GM18505 (cell line): Measurements from ENCODE around the gene ABCC12.
A peak's percentile ranks its signal among the peaks of the same experiment; 100 is the strongest.

Source experiments
- ATAC-seq: cut with Tn5 transposase; IDR thresholded peaks from one replicate; pipeline ENCODE4 v1.9.1; 2021; ENCODE audit not compliant: unreplicated experiment
- POLR2A ChIP-seq: IDR thresholded peaks from 4 replicates; pipeline ENCODE4 v1.6.1; 2011; ENCODE audit warnings: borderline replicate concordance; ENCODE audit not compliant: insufficient read depth, insufficient read length; ENCODE audit errors: extremely low read depth

Gene ABCC12

DNA sequence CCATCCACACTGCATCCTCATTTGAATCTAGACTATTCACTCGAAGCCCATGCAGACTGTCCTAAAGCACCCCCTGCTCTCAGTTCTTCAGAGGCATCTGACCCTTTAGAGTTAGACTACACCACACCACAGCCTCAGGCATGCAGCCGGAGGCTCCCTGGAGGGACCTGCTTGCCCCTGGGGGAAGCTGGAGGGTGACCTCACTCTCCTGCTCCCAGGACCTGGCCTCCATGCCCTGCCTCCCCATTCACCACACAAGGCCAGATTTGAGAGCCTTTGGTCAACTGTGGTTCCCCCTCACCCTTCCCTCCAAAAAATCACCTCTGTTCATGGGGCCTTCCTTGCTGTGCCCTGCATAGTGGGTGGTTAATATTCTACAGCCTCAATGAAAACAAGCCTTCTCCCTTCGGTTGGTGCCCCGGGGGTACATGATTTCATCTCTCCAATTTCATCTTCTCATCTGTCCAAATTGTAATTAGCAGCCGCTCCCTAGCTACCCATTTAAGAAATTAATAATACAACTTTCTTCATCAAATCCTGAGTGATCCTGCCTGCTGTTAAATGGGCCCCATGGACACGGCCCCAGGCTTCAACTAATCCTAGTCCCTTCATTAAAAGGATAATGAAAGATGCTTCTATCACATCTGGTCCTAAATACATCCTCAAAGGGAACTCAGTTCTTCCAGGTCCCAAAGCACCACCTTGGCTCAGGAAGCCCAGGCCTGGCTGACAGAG lies 24.4 kb downstream of the ABCC12 start:
- TF ChIP-seq POLR2A = no peak
- no peak for ATAC-seq

DNA sequence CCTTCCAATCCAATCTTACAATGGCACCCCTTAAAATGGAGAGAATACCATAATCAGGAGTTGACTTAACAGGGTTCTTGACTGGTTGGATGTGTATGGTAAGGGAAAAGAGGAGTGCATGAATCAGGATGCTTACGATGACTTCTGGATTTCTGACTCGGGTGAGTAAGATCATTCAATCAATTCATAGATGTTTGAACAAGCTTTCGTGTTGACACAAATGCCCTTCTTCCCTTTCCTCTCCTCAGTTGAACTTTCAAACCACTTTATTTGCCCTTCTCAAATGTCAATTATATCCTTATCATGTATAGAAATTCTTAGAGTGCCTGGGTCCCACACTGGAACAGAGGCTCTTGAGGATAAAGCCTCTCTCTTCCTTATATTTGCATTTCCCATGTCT lies 25.9 kb downstream of the ABCC12 start:
- ATAC-seq = no peak
- TF ChIP-seq POLR2A = no peak

DNA sequence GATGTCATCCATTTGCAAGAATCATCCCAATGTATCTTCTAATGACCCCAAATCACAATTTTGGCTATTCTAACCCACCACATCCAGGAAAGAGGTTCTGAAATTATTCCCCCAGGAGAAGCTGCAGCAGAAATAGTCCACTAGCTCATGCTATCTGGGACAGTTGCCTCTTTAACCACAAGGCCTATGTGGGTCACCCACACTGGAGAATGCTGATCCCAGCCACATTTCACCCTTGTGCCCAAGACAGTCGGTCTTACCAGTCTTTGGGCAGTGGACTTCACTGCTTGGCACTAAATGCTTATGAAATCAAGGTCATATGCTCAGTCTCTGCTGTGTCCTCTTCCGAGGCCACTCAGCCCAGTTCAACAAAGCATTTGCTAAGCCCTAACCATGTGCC lies 27.0 kb downstream of the ABCC12 start:
- TF ChIP-seq POLR2A = no peak
- ATAC-seq = no peak

DNA sequence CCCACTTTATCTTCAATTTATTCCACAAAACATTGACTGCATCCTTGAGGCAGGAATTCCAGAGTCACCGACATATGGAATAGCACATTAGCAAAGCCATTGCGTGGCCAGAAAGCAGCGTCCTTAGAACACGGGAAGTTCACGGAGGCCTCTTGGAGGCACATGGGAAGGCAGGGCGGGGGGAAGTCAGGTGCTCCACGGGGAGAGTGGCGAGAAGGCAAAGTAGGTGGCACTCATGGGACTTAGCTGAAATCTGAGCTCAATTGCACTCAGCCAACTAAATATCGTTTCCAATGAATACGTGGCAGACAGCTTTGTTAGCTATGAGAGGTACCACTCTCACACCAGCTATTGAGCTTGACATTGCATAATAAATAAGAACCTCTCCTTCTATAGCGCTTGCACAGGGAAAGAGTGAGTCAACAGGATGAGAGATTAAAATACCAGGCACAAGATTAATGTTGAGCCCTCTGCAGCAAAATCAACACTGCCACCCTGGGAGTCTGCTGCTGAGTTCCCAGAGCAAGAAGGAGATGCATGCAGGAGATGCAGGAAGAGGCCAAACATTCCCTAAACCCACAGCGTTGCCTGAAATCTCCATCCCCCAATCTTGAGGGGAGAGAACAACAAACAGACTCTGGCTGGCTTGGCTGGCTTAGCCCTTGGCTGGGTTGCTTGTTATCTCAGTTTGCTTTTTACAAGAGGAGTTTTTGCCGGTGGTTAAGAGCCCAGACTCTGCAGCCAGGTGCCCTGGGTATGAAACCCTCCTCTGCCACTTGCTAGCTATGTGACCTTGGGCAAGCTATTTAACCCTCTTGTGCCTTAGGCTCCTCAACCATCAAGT lies 28.8 kb downstream of the ABCC12 start:
- ATAC-seq = no peak
- TF ChIP-seq POLR2A = no peak

DNA sequence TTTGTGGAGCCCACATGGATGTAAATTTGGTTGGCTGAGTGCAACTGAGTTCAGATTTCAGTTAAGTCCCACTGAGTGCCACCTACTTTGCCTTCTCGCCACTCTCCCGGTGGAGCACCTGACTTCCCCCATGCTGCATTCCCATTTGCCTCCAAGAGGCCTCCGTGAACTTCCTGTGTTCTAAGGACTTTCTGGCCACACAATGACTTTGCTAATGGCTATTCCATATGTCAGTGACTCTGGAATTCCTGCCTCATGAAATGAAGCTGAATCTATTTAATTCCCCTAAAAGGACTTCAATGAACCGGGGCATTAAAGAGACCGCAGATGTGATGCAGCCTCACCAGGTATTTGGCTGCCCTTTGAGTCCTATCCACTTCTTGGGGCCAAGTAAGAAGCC lies 29.9 kb downstream of the ABCC12 start:
- no peak for TF ChIP-seq POLR2A
- no peak for ATAC-seq

DNA sequence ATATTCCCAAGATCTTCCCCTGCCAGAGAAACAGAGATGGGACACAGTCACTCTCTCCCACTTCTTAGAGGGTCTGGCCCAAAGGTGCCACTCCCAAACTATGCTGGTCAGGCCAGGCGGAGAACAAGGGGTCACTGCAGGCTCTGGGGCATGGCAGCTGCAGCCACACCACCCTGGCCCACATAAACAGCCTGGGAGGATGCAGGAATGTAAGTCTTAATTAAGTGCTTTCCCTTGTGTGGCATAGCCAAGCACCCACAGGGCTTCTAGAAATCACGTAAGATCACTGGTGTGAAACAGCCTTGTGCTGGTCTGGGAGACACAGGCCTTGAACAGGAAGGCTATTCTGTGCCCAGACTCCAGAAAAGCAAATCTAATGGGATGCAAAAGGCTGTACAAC lies 31.5 kb downstream of the ABCC12 start:
- no peak for TF ChIP-seq POLR2A
- ATAC-seq = no peak

DNA sequence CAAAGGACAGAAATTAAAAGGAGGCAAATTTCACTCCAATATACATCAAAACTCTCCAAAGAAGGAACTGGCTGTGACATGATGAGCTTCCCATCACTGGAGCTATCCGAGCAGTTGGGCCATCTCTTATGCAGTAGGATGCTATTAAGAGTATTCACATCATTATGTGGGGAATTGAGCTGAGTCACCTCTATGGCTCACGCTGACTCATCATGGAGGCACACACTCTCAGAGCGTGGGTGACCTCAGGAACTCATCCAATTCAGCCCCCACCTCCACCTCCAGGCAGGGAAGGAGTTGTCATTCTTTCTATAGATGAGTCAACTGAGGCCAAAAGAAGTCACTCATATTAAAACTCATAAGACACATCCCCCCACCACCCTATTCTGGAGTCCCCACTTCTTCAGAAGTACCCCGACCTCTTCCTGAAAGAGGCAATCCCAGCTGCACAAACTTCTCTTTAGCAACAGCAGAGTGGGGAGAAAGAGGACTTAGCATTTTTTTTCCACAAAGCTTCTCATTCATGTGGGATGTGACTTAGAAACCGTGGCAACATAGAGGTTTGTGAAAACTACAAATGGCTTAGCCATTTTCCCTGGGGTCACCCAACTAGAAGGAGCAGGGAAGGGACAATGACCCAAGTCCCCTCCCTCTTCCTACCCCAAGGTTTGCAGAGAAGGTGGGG lies 32.5 kb downstream of the ABCC12 start:
- ATAC-seq = peak; percentile 75
- no peak for TF ChIP-seq POLR2A

DNA sequence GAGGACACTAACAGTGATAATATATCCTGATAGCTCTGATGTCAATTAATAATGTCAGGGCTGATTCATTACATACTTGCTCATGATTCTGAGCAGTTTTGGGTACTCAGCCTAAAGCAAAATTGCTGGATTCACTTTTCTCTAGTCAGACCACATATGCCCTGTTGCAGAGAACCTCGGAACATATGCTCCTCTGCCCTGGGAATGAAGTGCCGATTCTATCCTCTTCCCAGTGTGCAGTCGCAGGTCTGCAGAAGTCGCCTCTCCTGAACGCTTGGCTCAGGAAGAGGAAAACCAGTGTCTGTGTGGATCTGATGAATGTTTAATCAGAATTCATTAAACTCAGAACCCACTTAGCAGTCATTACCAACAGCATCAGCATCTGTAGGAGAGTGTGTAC lies 34.5 kb downstream of the ABCC12 start:
- no peak for TF ChIP-seq POLR2A
- no peak for ATAC-seq

DNA sequence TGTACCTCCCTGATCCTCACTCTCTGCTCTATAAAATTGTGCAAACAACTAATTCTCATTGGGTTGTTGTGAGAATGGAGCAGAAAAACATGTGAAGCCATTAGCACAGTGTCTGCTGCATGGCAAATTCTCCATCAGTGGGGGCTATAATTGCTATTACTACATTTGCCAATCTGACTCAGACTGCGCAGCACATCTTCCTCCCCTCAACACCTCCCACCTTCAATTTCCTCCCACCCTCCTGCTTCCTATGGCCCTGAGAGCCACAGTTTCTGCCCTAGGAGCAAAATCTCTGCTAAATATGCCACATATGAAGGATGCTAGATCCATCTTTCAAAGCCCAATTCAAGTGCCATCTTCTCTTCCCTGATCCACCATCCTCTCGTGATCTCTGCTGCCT lies 37.0 kb downstream of the ABCC12 start:
- ATAC-seq = no peak
- TF ChIP-seq POLR2A = no peak

DNA sequence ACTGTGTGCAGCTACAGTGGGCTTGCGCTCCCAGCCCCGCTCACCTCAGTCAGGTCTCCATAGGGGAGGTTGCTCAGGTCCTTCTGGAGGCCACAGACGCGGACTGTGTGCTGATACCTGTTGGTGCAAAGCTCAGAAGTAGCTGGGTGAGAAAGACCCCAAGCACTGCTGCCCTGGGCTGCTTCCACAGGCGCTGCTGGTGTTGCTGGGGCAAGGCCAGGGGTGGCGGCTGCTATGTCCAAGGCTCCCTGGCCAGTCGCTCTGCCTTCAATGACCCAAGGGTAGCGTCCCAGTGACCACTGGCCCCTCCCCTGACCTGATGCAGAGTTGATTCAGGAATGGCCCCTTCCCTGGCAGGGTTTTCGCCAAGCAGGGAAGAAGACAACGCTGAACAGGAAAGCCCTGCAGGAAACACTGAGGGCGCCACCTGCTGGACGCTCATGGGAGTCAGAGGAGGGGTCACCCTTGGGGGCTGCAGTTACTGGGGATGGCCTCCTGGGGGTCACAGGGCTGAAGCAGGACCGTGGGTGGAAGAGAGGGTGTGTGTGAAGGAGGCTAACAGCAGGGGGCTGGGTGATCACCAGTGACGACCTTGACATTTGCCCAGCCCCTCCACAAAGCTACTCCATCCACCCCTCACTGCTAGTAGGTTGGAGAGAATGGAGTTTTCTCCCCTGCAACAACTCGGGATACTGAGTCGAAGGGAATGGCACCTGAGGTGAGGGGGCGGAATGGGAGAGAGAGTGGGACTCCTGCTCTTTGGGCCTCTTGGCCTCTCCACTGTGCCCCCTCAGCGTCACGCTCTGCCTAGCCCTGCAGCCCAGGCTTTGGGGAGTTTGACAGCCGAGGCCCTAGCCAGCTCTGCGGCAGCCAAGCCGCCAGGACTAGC lies 38.3 kb downstream of the ABCC12 start:
- peak; percentile 66 for ATAC-seq
- no peak for TF ChIP-seq POLR2A

DNA sequence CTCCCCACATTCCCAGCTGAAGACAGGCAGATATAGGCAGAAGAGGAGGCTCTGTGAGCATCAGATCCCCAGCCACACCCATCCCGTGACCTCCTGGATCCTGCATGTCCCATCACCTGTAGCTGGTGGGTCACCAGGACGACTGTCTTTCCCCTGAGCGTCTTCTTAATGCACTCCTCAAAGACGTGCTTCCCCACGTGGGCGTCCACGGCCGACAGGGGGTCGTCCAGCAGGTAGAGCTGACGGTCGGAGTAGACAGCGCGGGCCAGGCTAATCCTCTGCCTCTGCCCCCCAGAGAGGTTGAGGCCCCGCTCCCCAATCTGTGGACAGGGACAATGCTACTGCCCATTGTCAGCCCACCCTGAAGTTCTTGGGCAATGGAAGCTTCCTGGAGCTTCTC lies 40.5 kb downstream of the ABCC12 start:
- no peak for ATAC-seq
- no peak for TF ChIP-seq POLR2A

DNA sequence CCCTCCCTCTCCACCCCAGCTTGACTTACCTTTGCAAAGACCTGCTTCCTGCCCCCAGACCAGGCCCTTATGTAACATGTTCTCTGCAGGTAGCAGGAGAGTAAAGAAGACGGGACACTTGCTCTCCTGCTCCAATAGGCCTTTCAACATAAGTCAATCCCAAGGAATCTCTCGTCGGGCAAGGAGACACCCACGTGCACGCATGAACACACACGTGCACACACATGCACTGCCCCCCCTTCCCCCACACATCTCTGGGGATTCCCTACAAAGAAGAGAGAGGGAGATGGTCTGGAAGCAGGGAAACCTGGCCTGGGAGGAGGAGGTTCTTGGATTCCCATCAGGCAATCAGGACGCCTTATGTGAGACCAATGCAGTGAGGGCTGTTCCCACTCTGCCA lies 41.4 kb downstream of the ABCC12 start:
- no peak for ATAC-seq
- no peak for TF ChIP-seq POLR2A

DNA sequence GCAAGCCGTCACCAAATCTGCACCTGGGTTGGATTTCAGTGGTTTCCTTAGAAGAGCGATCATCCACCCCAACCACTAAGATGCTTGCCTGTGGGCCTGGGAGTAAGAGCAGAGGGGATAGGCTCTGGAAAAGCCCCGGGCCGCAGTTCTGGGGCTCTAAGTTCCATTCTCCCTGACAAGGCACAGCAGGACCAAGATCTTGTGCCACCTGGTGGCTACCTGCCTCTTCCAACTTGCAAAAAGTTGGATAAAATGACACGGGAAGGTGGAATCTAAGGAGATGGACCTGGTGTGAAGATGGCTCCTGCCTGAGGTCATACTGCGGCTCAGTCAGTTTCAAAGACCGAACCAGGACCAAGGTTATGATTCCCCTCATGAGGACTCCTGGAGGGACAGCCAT lies 42.3 kb downstream of the ABCC12 start:
- no peak for TF ChIP-seq POLR2A
- no peak for ATAC-seq

DNA sequence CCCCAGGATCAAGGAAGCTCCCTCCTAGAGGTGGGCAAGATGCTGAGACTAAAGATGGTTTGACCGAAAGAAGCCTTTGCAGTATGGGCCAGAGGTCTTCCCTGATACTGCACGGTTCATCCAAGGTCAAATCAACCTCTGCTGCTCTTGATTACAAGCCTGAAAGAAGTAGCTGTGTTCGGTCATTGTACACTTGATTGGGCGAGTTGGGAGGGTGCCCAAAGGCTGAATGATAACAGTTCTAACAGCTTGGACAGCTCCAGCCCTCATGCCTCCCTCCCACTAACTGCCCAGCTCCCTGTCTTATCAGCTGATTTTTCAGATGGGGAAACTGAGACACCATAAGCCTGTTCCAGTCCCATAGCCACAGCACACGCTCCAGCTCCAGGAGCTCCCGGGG lies 42.8 kb downstream of the ABCC12 start:
- no peak for TF ChIP-seq POLR2A
- ATAC-seq = no peak

DNA sequence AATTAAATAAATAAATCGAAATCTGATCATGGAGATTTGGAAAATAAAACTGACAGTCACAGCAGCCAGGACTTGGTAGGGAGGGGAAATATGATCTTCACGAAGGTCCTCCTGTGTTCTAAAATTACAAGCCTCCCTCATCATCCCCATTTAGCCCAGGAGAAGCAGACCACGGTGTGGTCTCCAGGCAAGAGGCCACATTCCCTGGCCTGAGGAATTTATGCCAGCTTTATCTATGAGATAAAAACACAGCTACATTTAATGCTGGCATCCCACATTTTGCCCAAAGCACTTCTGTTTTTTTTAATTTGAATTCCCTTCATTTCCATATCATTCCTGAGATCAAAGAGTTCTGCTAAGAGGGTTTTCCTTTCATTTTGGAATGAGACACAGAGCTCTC lies 43.2 kb downstream of the ABCC12 start:
- TF ChIP-seq POLR2A = no peak

More for the DNA sequence above, 43.2 kb downstream of the ABCC12 start:
- ATAC-seq = no peak
